Thoracic aorta (tissue), 2 donors: ENCODE results near the gene NKIRAS1. TPM values are rescaled to one million over a fixed set of nuclear protein-coding genes. Genes with fewer than 3 reads are reported as not detected.
"Not testable (repeated sequence)": the region's sequence is repeated elsewhere in the genome, so short reads cannot be mapped to it uniquely, and the experiment has no call there.

Experiments used
- ATAC-seq: fragments of 150-250 bp; one replicate; pipeline ENCODE4 v1.8.0; 2017; ENCODE audit warnings: low read depth; ENCODE audit not compliant: insufficient number of reproducible peaks, low FRiP score
- DNase-seq: peaks from one replicate; pipeline ENCODE4 v3.0.0-alpha.2; 2020; ENCODE audit warnings: low spot score
- H3K27ac ChIP-seq, 2 donors: fragments of 200-600 bp; sonication (generic); 1 replicate in 1 of 2; 2 replicates in 1 of 2; pipeline ENCODE4 v1.5.1; 2016; ENCODE audit warnings: mild to moderate bottlenecking in 2 of 2, moderate library complexity in 2 of 2
- H3K27me3 ChIP-seq: fragments of 200-600 bp; sonication (generic); replicated peaks from 2 replicates; pipeline ENCODE4 v1.6.0; 2016; ENCODE audit warnings: mild to moderate bottlenecking; ENCODE audit not compliant: insufficient read depth
- H3K36me3 ChIP-seq: fragments of 200-600 bp; sonication (generic); one replicate; pipeline ENCODE4 v1.5.1; 2016
- H3K4me1 ChIP-seq, 2 donors: fragments of 200-600 bp; sonication (generic); 1 replicate in 1 of 2; 2 replicates in 1 of 2; pipeline versions ENCODE4 v1.5.1 to v1.6.0; 2016; ENCODE audit warnings: low read depth in 2 of 2, mild to moderate bottlenecking in 1 of 2; ENCODE audit not compliant: control insufficient read depth in 1 of 2
- H3K4me3 ChIP-seq: fragments of 200-600 bp; sonication (generic); 2 replicates; pipeline ENCODE4 v1.5.1; 2016; ENCODE audit warnings: mild to moderate bottlenecking
- H3K9me3 ChIP-seq: fragments of 200-600 bp; sonication (generic); 2 replicates; pipeline ENCODE4 v1.5.1; 2016
- CTCF ChIP-seq: fragments of 200-600 bp; sonication (generic); IDR thresholded peaks from one replicate; pipeline ENCODE4 v1.5.1; 2019; ENCODE audit warnings: antibody characterized with exemption
- total RNA-seq, 2 donors: library from RNA; depleted of rRNA; stranded (reverse); fragments of >200 nt; gene quantifications; one replicate each; pipeline versions ENCODE4 v1.1.0 to v1.2.3, GENCODE V29; 2016

Gene NKIRAS1
- total RNA-seq, 2 donors from 2014 or later: 15.8 to 21.0 TPM

- no peak overlapping the region for H3K27ac ChIP-seq
- no peak overlapping the region for H3K4me3 ChIP-seq
- no peaks in the 10 kb centered on the region for H3K9me3 ChIP-seq
- no peak for DNase-seq
- no peaks in the 10 kb centered on the region for H3K27me3 ChIP-seq
- peaks cover 11 to 31% of the 10 kb centered on the region in 2 donors for H3K4me1 ChIP-seq
- no peak for TF ChIP-seq CTCF
- ATAC-seq: no peak
- no peaks in the 10 kb centered on the region for H3K36me3 ChIP-seq
Observed at GRCh38 chr3:23921052-23921511, 4.3 kb upstream of the NKIRAS1 start.

GRCh38 chr3:23920151-23920655 lies 3.4 kb upstream of the NKIRAS1 start:
- H3K27ac ChIP-seq: no peak overlapping the region

GRCh38 chr3:23919628-23920027 lies 2.8 kb upstream of the NKIRAS1 start:
- Histone ChIP-seq H3K4me3 (no peak overlapping the region), H3K4me1 (peaks cover 24 to 44% of the 10 kb centered on the region in 2 donors), H3K36me3 (no peaks in the 10 kb centered on the region), H3K27ac (no peak overlapping the region), H3K9me3 (no peaks in the 10 kb centered on the region), H3K27me3 (no peaks in the 10 kb centered on the region)
- no peak for ATAC-seq
- DNase-seq: no peak
- no peak for TF ChIP-seq CTCF

More at GRCh38 chr3:23920151-23920655, 3.4 kb upstream of the NKIRAS1 start:
- no peak for DNase-seq
- no peak overlapping the region for H3K4me3 ChIP-seq
- no peaks in the 10 kb centered on the region for H3K9me3 ChIP-seq
- no peak for ATAC-seq
- H3K27me3 ChIP-seq: no peaks in the 10 kb centered on the region
- H3K4me1 ChIP-seq: peaks cover 19 to 38% of the 10 kb centered on the region in 2 donors
- H3K36me3 ChIP-seq: no peaks in the 10 kb centered on the region
- TF ChIP-seq CTCF: no peak

GRCh38 chr3:23918331-23918730 lies 1.5 kb upstream of the NKIRAS1 start:
- peak overlapping the region; percentile 87 for H3K4me3 ChIP-seq
- ATAC-seq, H3K27me3 ChIP-seq, H3K9me3 ChIP-seq, DNase-seq, H3K36me3 ChIP-seq: not testable (repeated sequence)
- H3K4me1 ChIP-seq: peaks cover 25 to 55% of the 10 kb centered on the region in 2 donors
- H3K27ac ChIP-seq: peak overlapping the region; percentile 77 to 93

GRCh38 chr3:23917679-23918303 lies 1.0 kb upstream of the NKIRAS1 start:
- Histone ChIP-seq H3K27ac (peak overlapping the region; percentile 77 to 93), H3K4me1 (peaks cover 25 to 55% of the 10 kb centered on the region in 2 donors), H3K4me3 (peak overlapping the region; percentile 87)
- H3K9me3 ChIP-seq, H3K36me3 ChIP-seq, H3K27me3 ChIP-seq: not testable (repeated sequence)
- ATAC-seq (peak; percentile 46), DNase-seq (peak; percentile 31)

GRCh38 chr3:23916152-23916885 lies 471 bp downstream of the NKIRAS1 start:
- DNase-seq: no peak
- H3K9me3 ChIP-seq: no peaks in the 10 kb centered on the region
- no peaks in the 10 kb centered on the region for H3K36me3 ChIP-seq
- peak; percentile 18 for ATAC-seq
- no peak for TF ChIP-seq CTCF
- peaks cover 25 to 55% of the 10 kb centered on the region in 2 donors for H3K4me1 ChIP-seq
- H3K4me3 ChIP-seq: peak overlapping the region; percentile 87
- no peaks in the 10 kb centered on the region for H3K27me3 ChIP-seq
- H3K27ac ChIP-seq: peak overlapping the region; percentile 77 to 93
